HepG2 (cell line): ENCODE results near the gene METTL27. TPM values are rescaled to one million over a fixed set of nuclear protein-coding genes. Genes with fewer than 3 reads are reported as not detected.

Source experiments
- ATAC-seq: fragments of 200-7000 bp; cut with Tn5 transposase; 3 replicates; pipeline ENCODE4 v1.9.1; 2020; ENCODE audit warnings: mild to moderate bottlenecking, moderate library complexity
- BruUV-seq: library from RNA; stranded (reverse); fragments of 400-500 nt; replicated peaks from 2 replicates; lab custom pipeline; 2021; lab: Mats Ljungman, UMichigan
- CTCF ChIA-PET: fragments of 300-600 bp; formaldehyde crosslinking; extraction: SDS; loops from one replicate; lab custom pipeline; 2021; ENCODE audit warnings: low total read pairs, inconsistent platforms, low intra/inter-chr PET ratio; lab: Yijun Ruan, JAX
- POLR2A ChIA-PET: fragments of 350-600 bp; sonication (Branson Sonifier 250); formaldehyde crosslinking; loops from one replicate; lab custom pipeline; 2020; ENCODE audit warnings: antibody characterized with exemption, inconsistent platforms; lab: Yijun Ruan, JAX
- DNase-seq: peaks from one replicate; pipeline ENCODE4 v3.0.0-alpha.2; 2015; ENCODE audit warnings: low spot score
- FAIRE-seq: peaks from 3 replicates; lab custom pipeline; 2011; peaks lifted over from hg19 to GRCh38; lab: Jason Lieb, UNC
- H2AFZ ChIP-seq: one replicate; pipeline ENCODE4 v1.6.1; 2011; ENCODE audit warnings: low read length, inconsistent platforms
- H3K27ac ChIP-seq: fragments of 300-600 bp; 3 replicates; pipeline ENCODE4 v1.8.0; 2011; ENCODE audit warnings: mixed run types, mild to moderate bottlenecking, mixed read lengths, low read length, inconsistent platforms; ENCODE audit not compliant: insufficient read depth; ENCODE audit errors: extremely low read length
- H3K27me3 ChIP-seq, 2 experiments: fragments of 200-600 bp in 1 of 2; 2 replicates in 1 of 2; 3 replicates in 1 of 2; pipeline versions ENCODE4 v1.6.0 to v1.8.0; 2011; ENCODE audit warnings: low read length in 2 of 2, mild to moderate bottlenecking in 2 of 2, moderate library complexity in 2 of 2, inconsistent platforms in 1 of 2; ENCODE audit not compliant: insufficient read depth in 2 of 2, control insufficient read depth in 1 of 2
- H3K36me3 ChIP-seq, 2 experiments: fragments of 200-600 bp in 1 of 2; replicated peaks in 1 of 2; 2 replicates in 1 of 2; 3 replicates in 1 of 2; pipeline versions ENCODE4 v1.5.1 to v1.8.0; 2011; ENCODE audit warnings: low read length in 2 of 2, inconsistent platforms in 1 of 2; ENCODE audit not compliant: insufficient read depth in 2 of 2, control insufficient read depth in 1 of 2
- H3K4me1 ChIP-seq: 2 replicates; pipeline ENCODE4 v1.5.1; 2012; ENCODE audit warnings: low read length, inconsistent platforms; ENCODE audit not compliant: insufficient read depth
- H3K4me2 ChIP-seq: 2 replicates; pipeline ENCODE4 v1.6.0; 2011; ENCODE audit warnings: low read depth, low read length, inconsistent platforms
- H3K4me3 ChIP-seq, 3 experiments: fragments of 200-600 bp in 1 of 3; sonication (generic), shearing (Covaris generic) in 1 of 3; replicated peaks in 1 of 3; 2 replicates each; pipeline ENCODE4 v1.5.1; 2011 to 2016; ENCODE audit warnings: low read length in 3 of 3, inconsistent platforms in 2 of 3, low read depth in 2 of 3, mild to moderate bottlenecking in 2 of 3, control low read depth in 1 of 3, mixed read lengths in 1 of 3; ENCODE audit not compliant: insufficient read depth in 1 of 3
- H3K79me2 ChIP-seq: one replicate; pipeline ENCODE4 v1.6.1; 2011; ENCODE audit warnings: low read length, inconsistent platforms; ENCODE audit not compliant: insufficient read depth
- H3K9ac ChIP-seq: 2 replicates; pipeline ENCODE4 v1.6.0; 2011; ENCODE audit warnings: mild to moderate bottlenecking, low read depth, low read length, inconsistent platforms; ENCODE audit not compliant: insufficient read depth
- H3K9me3 ChIP-seq: 2 replicates; pipeline ENCODE4 v1.5.1; 2012; ENCODE audit warnings: mild to moderate bottlenecking, low read length
- H4K20me1 ChIP-seq: 2 replicates; pipeline ENCODE4 v1.6.0; 2011; ENCODE audit warnings: inconsistent platforms, mild to moderate bottlenecking, low read length, moderate library complexity; ENCODE audit not compliant: insufficient read depth
- CEBPB ChIP-seq: IDR thresholded peaks from 2 replicates; pipeline ENCODE4 v1.6.1; 2011; ENCODE audit warnings: low read depth, low read length, improper control_type of control experiment, borderline replicate concordance
- GATA4 ChIP-seq: sonication (generic); IDR thresholded peaks from 2 replicates; pipeline ENCODE4 v1.6.1; 2016; ENCODE audit warnings: antibody characterized with exemption, low read depth, borderline replicate concordance
- HNF1A ChIP-seq, 2 experiments: sonication (generic) in 1 of 2; formaldehyde crosslinking in 1 of 2; IDR thresholded peaks; 2 replicates each; pipeline versions ENCODE4 v1.4.0 to v1.6.1; 2016 to 2020; ENCODE audit warnings: borderline replicate concordance in 1 of 2, low read depth in 1 of 2, mild to moderate bottlenecking in 1 of 2, missing genetic modification reagents in 1 of 2
- SRSF9 ChIP-seq: fragments of 200-400 bp; formaldehyde crosslinking; IDR thresholded peaks from 2 replicates; pipeline ENCODE4 v1.6.1; 2018; ENCODE audit warnings: borderline replicate concordance, mild to moderate bottlenecking, low read depth, low read length; ENCODE audit not compliant: insufficient read depth, poor library complexity, severe bottlenecking
- TEF ChIP-seq: sonication (generic); formaldehyde crosslinking; IDR thresholded peaks from 2 replicates; pipeline ENCODE4 v1.5.0; 2020; ENCODE audit warnings: missing genetic modification reagents
- ZNF121 ChIP-seq: sonication (generic); formaldehyde crosslinking; IDR thresholded peaks from 2 replicates; pipeline ENCODE4 v1.5.0; 2020; ENCODE audit warnings: mild to moderate bottlenecking, missing genetic modification reagents
- ZSCAN12 ChIP-seq: sonication (generic); formaldehyde crosslinking; IDR thresholded peaks from 2 replicates; pipeline ENCODE4 v1.9.0; 2021; ENCODE audit warnings: mild to moderate bottlenecking, missing genetic modification reagents
- WGBS: methylation state at CpG from one replicate; pipeline ENCODE4 v1.1.6; 2017; ENCODE audit warnings: low lambda C conversion rate; 5-methylcytosine and 5-hydroxymethylcytosine counted together
- in situ Hi-C: cut with HindIII; loops from 2 replicates; pipeline ENCODE4 v1.10.0; 2017; ENCODE audit warnings: low pct_unique_long_range_greater_than_20kb; ENCODE audit not compliant: extremely low pct_ligation_motif_present
- intact Hi-C: fragments of 100-400 bp; cut with micrococcal nuclease; formaldehyde crosslinking; loops from one replicate; pipeline ENCODE4 v1.10.0; 2022; ENCODE audit not compliant: unreplicated experiment
- polyA plus RNA-seq, 8 experiments: library from polyadenylated mRNA; depleted of rRNA in 3 of 8; stranded (reverse) in 7 of 8; unstranded in 1 of 8; fragments of >200 nt; fragmentation: Illumina TruSeq in 4 of 8; extraction: Trizol in 4 of 8; gene quantifications; 2 replicates each; pipeline versions ENCODE4 v1.2.1 to v1.2.3, GENCODE V29; 2011 to 2016; ENCODE audit warnings: low read depth in 4 of 8, missing spikeins in 1 of 8, mixed read lengths in 1 of 8; ENCODE audit not compliant: insufficient read depth in 1 of 8
- total RNA-seq, 5 experiments: library from RNA; depleted of rRNA; stranded (reverse); fragments of >200 nt; fragmentation: Illumina TruSeq; extraction: Trizol; gene quantifications; 2 replicates each; pipeline ENCODE4 v1.2.3, GENCODE V29; 2016; ENCODE audit warnings: low read depth in 1 of 5

Gene METTL27
- total and polyA plus RNA-seq, 2 of the 13 experiments (the other 11 are each of a cell fraction or from before 2014, with no cell fraction given) = 2.0 to 3.0 TPM

GRCh38 chr7:73786588-73786987 is 55.7 kb downstream of the METTL27 start:
- ChIA-PET CTCF (no interaction called here), POLR2A (no interaction called here)
- FAIRE-seq = no peak
- Histone ChIP-seq H3K9ac (no peak overlapping the region), H3K9me3 (no peaks in the 10 kb centered on the region), H2AFZ (no peak overlapping the region), H3K4me2 (no peak overlapping the region), H3K27ac (no peak overlapping the region), H4K20me1 (no peaks in the 10 kb centered on the region), H3K4me3 (no peak overlapping the region), H3K36me3 (no peaks in the 10 kb centered on the region), H3K4me1 (no peaks in the 10 kb centered on the region), H3K27me3 (no peaks in the 10 kb centered on the region), H3K79me2 (no peaks in the 10 kb centered on the region)
- intact Hi-C loops (no loop called here), in situ Hi-C loops (no loop called here)
- TF ChIP-seq CEBPB = no peak
- TF ChIP-seq SRSF9 = no peak
- TF ChIP-seq HNF1A (IDR thresholded peaks at IDR 0.05; ENCODE audit: low read depth) = no peak
- TF ChIP-seq HNF1A (CRISPR knock-in tag; IDR thresholded peaks at IDR 0.05; ENCODE audit: borderline replicate concordance) = no peak
- TF ChIP-seq ZNF121 (CRISPR knock-in tag) = peak; percentile 46; the same call in 1 of the 2 replicates
- no peak for TF ChIP-seq ZSCAN12 (CRISPR knock-in tag)
- TF ChIP-seq GATA4 = no peak
- TF ChIP-seq TEF (CRISPR knock-in tag) = no peak
- no peak for ATAC-seq
- DNase-seq = no peak
- 0% methylated on average over 1 of the region's 1 CpG for WGBS
- BruUV-seq = no TSS peak

Other genes starting within 250 kb of the METTL27 start
- gene MLXIPL, start 218.0 kb downstream of the METTL27 start, total RNA-seq (2016; rRNA removed; fragmentation: Illumina TruSeq; extraction: Trizol) = 17.2 and 51.6 TPM in 2 replicates
- gene MLXIPL, start 218.0 kb downstream of the METTL27 start, polyA plus RNA-seq (2011; rRNA removed) = 60.1 and 66.2 TPM in 2 replicates
- 4.9 and 6.3 TPM in 2 replicates for gene VPS37D, start 174.7 kb downstream of the METTL27 start, total RNA-seq (2016; rRNA removed; fragmentation: Illumina TruSeq; extraction: Trizol)
- gene VPS37D, start 174.7 kb downstream of the METTL27 start, polyA plus RNA-seq (2011; rRNA removed) = 3.8 and 5.7 TPM in 2 replicates
- gene DNAJC30, start 159.1 kb downstream of the METTL27 start, total RNA-seq (2016; rRNA removed; fragmentation: Illumina TruSeq; extraction: Trizol) = 3.0 and 3.3 TPM in 2 replicates
- gene DNAJC30, start 159.1 kb downstream of the METTL27 start, polyA plus RNA-seq (2011; rRNA removed) = 3.5 and 3.8 TPM in 2 replicates
- gene BUD23, start 158.9 kb downstream of the METTL27 start, total RNA-seq (2016; rRNA removed; fragmentation: Illumina TruSeq; extraction: Trizol) = 37.5 and 47.5 TPM in 2 replicates
- gene BUD23, start 158.9 kb downstream of the METTL27 start, polyA plus RNA-seq (2011; rRNA removed) = 50.3 and 54.5 TPM in 2 replicates
- 2.9 and 6.1 TPM in 2 replicates for gene STX1A, start 122.8 kb downstream of the METTL27 start, total RNA-seq (2016; rRNA removed; fragmentation: Illumina TruSeq; extraction: Trizol)
- 12.2 and 14.8 TPM in 2 replicates for gene STX1A, start 122.8 kb downstream of the METTL27 start, polyA plus RNA-seq (2011; rRNA removed)
- 6.4 and 7.0 TPM in 2 replicates for gene ABHD11, start 103.7 kb downstream of the METTL27 start, total RNA-seq (2016; rRNA removed; fragmentation: Illumina TruSeq; extraction: Trizol)
- gene ABHD11, start 103.7 kb downstream of the METTL27 start, polyA plus RNA-seq (2011; rRNA removed) = 7.1 and 8.1 TPM in 2 replicates
- 0.31 TPM in 1 of 2 replicates, not detected in the other for gene CLDN3, start 72.2 kb downstream of the METTL27 start, total RNA-seq (2016; rRNA removed; fragmentation: Illumina TruSeq; extraction: Trizol)
- 0.51 and 0.59 TPM in 2 replicates for gene CLDN3, start 72.2 kb downstream of the METTL27 start, polyA plus RNA-seq (2011; rRNA removed)
- 9.4 and 28.2 TPM in 2 replicates for gene CLDN4, start 11.5 kb downstream of the METTL27 start, total RNA-seq (2016; rRNA removed; fragmentation: Illumina TruSeq; extraction: Trizol)
- gene CLDN4, start 11.5 kb downstream of the METTL27 start, polyA plus RNA-seq (2011; rRNA removed) = 35.7 and 47.4 TPM in 2 replicates
- not detected in 2 replicates for gene TMEM270, start 18.6 kb upstream of the METTL27 start, total RNA-seq (2016; rRNA removed; fragmentation: Illumina TruSeq; extraction: Trizol)
- gene TMEM270, start 18.6 kb upstream of the METTL27 start, polyA plus RNA-seq (2011; rRNA removed) = not detected in 2 replicates
- gene ELN, start 185.7 kb upstream of the METTL27 start, total RNA-seq (2016; rRNA removed; fragmentation: Illumina TruSeq; extraction: Trizol) = 0.08 and 0.15 TPM in 2 replicates
- gene ELN, start 185.7 kb upstream of the METTL27 start, polyA plus RNA-seq (2011; rRNA removed) = 0.37 and 0.46 TPM in 2 replicates
- 8.2 and 8.9 TPM in 2 replicates for gene LIMK1, start 241.3 kb upstream of the METTL27 start, total RNA-seq (2016; rRNA removed; fragmentation: Illumina TruSeq; extraction: Trizol)
- 18.8 and 22.5 TPM in 2 replicates for gene LIMK1, start 241.3 kb upstream of the METTL27 start, polyA plus RNA-seq (2011; rRNA removed)